Ishikawa (cell line): ENCODE measurements around the gene AIG1.

Source experiments
- CEBPB ChIP-seq: IDR thresholded peaks from 2 replicates; pipeline ENCODE4 v1.6.1; 2012
- CREB1 ChIP-seq: IDR thresholded peaks from 2 replicates; pipeline ENCODE4 v1.6.1; 2012; ENCODE audit warnings: low read depth
- EGR1 ChIP-seq: IDR thresholded peaks from 2 replicates; pipeline ENCODE4 v1.6.1; 2012
- EP300 ChIP-seq: IDR thresholded peaks from 2 replicates; pipeline ENCODE4 v1.6.1; 2012; ENCODE audit warnings: borderline replicate concordance
- FOXM1 ChIP-seq: IDR thresholded peaks from 2 replicates; pipeline ENCODE4 v1.6.1; 2012; ENCODE audit warnings: low read depth, borderline replicate concordance
- NFIC ChIP-seq: IDR thresholded peaks from 2 replicates; pipeline ENCODE4 v1.6.1; 2012
- RAD21 ChIP-seq: IDR thresholded peaks from 2 replicates; pipeline ENCODE4 v1.6.1; 2012; ENCODE audit warnings: low read depth
- TAF1 ChIP-seq: IDR thresholded peaks from 2 replicates; pipeline ENCODE4 v1.6.1; 2012; ENCODE audit warnings: low read depth, mild to moderate bottlenecking
- TCF12 ChIP-seq: IDR thresholded peaks from 2 replicates; pipeline ENCODE4 v1.6.1; 2012; ENCODE audit warnings: low read depth
- TEAD4 ChIP-seq: IDR thresholded peaks from 2 replicates; pipeline ENCODE4 v1.6.1; 2012
- YY1 ChIP-seq: IDR thresholded peaks from 2 replicates; pipeline ENCODE4 v1.6.1; 2012; ENCODE audit warnings: low read depth
- ZBTB7A ChIP-seq: IDR thresholded peaks from 2 replicates; pipeline ENCODE4 v1.6.1; 2012; ENCODE audit warnings: low read depth
- TF ChIP-seq, protein P1 (sequence below): IDR thresholded peaks from 2 replicates; pipeline ENCODE4 v1.6.1; 2012
- TF ChIP-seq, protein P2 (sequence below): IDR thresholded peaks from 2 replicates; pipeline ENCODE4 v1.6.1; 2012
- TF ChIP-seq, protein P3 (sequence below): IDR thresholded peaks from 2 replicates; pipeline ENCODE4 v1.6.1; 2012; ENCODE audit warnings: low read depth, mild to moderate bottlenecking

AIG1 gene

DNA sequence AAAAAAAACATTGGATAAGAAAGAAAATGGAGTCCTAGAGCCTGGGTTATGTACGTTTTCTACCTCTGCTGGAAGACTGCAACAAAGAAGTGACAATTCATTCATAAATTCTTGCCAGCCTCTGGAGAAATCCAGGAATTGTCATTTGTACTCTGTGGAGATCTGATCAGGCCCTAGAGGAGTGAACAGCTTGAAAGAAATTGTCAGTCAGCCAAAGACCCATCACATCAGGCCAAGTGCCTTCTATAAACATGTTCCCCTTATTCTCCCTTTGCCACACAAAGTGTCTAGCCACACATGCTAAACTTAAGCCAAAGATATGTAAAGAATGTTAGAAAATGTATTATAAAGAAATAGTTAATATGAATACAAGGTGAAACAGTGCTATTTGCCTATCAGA is 237.4 kb downstream of the AIG1 start:
- TF ChIP-seq TCF12 (no peak), EP300 (no peak), EGR1 (no peak), CEBPB (no peak), TEAD4 (no peak), NFIC (no peak), CREB1 (no peak), RAD21 (no peak), TAF1 (no peak), YY1 (no peak), ZBTB7A (no peak), FOXM1 (no peak)
- TF ChIP-seq, protein P1, sequence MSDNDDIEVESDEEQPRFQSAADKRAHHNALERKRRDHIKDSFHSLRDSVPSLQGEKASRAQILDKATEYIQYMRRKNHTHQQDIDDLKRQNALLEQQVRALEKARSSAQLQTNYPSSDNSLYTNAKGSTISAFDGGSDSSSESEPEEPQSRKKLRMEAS, result no peak
- TF ChIP-seq, protein P2, sequence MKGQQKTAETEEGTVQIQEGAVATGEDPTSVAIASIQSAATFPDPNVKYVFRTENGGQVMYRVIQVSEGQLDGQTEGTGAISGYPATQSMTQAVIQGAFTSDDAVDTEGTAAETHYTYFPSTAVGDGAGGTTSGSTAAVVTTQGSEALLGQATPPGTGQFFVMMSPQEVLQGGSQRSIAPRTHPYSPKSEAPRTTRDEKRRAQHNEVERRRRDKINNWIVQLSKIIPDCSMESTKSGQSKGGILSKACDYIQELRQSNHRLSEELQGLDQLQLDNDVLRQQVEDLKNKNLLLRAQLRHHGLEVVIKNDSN, result no peak
- TF ChIP-seq, protein P3, sequence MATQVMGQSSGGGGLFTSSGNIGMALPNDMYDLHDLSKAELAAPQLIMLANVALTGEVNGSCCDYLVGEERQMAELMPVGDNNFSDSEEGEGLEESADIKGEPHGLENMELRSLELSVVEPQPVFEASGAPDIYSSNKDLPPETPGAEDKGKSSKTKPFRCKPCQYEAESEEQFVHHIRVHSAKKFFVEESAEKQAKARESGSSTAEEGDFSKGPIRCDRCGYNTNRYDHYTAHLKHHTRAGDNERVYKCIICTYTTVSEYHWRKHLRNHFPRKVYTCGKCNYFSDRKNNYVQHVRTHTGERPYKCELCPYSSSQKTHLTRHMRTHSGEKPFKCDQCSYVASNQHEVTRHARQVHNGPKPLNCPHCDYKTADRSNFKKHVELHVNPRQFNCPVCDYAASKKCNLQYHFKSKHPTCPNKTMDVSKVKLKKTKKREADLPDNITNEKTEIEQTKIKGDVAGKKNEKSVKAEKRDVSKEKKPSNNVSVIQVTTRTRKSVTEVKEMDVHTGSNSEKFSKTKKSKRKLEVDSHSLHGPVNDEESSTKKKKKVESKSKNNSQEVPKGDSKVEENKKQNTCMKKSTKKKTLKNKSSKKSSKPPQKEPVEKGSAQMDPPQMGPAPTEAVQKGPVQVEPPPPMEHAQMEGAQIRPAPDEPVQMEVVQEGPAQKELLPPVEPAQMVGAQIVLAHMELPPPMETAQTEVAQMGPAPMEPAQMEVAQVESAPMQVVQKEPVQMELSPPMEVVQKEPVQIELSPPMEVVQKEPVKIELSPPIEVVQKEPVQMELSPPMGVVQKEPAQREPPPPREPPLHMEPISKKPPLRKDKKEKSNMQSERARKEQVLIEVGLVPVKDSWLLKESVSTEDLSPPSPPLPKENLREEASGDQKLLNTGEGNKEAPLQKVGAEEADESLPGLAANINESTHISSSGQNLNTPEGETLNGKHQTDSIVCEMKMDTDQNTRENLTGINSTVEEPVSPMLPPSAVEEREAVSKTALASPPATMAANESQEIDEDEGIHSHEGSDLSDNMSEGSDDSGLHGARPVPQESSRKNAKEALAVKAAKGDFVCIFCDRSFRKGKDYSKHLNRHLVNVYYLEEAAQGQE, result no peak

DNA sequence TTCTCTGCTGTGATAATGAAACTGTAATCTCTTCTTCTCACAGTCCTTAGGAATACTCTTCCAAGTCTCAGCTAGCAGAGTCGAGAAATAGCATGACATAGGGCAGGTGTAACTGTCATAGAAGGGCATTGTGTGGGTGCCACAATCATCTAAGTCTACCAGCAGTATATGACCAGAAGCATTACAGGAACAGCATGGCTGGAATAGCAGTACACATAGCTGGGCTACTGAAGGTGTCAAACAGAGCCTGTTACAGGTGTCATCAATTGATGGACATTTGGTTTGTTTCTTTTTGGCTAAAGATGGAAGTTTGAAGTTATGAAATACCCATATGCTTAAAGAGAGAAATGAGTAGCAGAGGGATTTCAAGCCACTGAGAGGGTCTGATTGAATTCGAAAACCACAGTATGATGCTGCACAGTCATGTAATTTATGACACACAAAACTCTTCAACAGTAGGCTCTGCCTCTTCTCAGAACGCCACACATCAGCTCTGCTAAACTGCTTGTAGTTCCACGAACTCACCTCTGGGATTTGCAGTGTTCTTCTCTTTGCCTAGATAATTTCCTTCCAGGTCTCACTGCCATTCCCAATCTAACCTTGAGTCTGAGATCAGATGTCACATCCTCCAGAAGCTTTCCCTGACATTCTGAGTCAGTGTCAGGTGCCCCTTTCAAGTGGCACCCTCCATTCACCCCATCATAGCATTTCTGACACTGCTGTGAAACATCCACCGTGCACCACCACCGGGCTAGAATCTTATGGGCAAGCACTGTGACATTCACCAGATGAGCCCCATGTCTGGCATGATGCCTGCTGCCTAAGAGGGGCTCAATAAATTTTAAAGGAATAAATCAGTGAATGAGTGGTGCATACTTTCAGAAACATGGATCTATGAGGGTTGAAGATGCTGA is 238.8 kb downstream of the AIG1 start:
- no peak for TF ChIP-seq EGR1
- TF ChIP-seq, protein P1, result no peak
- TF ChIP-seq, protein P2, result no peak
- no peak for TF ChIP-seq TCF12
- TF ChIP-seq NFIC, result no peak
- TF ChIP-seq YY1, result no peak
- TF ChIP-seq FOXM1, result no peak

DNA sequence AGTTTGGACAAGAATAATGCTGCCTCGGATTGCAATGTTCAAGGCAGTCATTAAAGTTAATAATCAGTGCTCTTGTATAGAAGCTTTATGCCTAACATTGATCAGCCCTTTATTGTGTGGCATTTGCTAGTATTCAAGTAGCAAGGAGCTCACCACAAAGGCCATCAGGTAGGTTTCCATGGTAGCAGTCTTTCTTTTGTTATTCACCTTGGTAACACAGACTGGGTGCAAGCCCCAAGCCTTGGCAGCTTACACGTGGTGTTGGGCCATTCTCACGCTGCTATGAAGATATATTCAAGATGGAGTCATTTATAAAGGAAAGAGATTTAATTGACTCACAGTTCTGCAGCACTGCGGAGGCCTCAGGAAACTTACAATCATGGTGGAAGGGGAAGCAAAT is 240.5 kb downstream of the AIG1 start:
- TF ChIP-seq TEAD4, result no peak
- TF ChIP-seq RAD21, result no peak
- TF ChIP-seq ZBTB7A, result no peak
- no peak for TF ChIP-seq TAF1
- TF ChIP-seq, protein P2, result no peak
- no peak for TF ChIP-seq YY1
- TF ChIP-seq EGR1, result no peak
- no peak for TF ChIP-seq CEBPB
- TF ChIP-seq FOXM1, result no peak

DNA sequence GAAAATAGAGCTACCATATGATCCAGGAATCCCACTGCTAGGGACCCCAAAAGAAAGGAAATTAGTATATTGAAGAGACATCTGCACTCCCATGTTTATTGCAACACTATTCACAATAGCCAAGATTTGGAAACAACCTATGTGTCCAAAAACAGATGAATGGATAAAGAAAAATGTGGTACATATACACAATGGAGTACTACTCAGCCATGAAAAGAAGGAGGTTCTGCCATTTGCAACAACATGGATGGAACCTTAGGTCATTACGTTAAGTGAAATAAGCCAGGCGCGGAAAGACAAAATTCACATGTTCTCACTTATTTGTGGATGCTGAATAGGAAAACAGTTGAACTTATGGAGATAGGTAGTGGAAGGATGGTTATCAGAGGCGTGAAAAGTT is 252.5 kb downstream of the AIG1 start:
- TF ChIP-seq TAF1 (no peak), TEAD4 (no peak), EGR1 (no peak), EP300 (no peak), NFIC (no peak), CREB1 (no peak)
- TF ChIP-seq, protein P2, result no peak
- TF ChIP-seq, protein P1, result no peak

DNA sequence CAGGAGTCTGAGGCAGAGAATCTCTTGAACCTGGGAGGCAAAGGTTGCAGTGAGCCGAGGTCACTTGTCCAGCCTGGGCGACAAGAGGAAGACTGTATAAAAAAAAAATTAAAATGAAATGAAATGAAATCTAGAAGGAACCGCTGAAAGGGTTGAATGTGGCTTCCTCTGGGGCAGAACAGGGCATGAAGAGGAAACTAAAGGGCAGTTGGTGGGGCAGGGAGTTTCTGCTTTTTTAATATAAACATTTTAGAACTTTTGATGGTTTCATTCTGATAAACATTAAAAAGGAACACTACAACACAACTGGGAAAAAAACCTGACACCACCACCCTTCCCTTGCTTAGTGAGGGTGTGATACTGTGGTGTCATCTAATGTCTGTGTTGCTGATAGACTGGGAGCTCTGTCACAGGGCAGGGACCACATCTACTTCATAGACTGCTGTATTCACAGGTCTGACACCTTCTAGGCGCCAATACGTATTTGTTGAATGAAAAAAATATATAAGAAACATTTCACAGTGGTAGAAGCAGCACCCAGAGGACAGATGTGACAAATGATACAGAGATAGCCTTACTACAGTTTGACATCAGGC is 260.9 kb downstream of the AIG1 start:
- TF ChIP-seq YY1, result no peak
- no peak for TF ChIP-seq RAD21
- no peak for TF ChIP-seq TAF1
- TF ChIP-seq, protein P2, result no peak
- no peak for TF ChIP-seq CREB1

DNA sequence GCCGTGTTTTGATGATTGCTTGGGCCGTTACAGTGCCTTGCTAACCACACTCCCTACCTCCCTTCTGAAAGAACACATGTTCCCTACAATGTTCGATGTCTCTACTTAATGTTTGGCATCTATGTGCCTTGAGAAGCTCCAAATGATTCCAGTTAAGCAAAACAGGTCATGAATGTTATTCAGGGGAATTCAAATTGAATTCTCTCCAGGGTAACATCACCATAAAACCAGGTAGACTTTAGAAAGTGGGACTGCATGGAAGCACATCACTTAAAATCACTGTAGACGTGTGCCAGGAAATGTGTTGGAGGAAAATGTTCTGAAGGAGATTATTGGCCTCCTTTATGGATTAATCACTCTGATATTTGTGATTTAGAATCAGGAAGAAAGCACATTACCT is 261.7 kb downstream of the AIG1 start:
- TF ChIP-seq CREB1, result no peak
- TF ChIP-seq, protein P3, result no peak
- TF ChIP-seq NFIC, result no peak
- no peak for TF ChIP-seq TEAD4
- no peak for TF ChIP-seq YY1
- no peak for TF ChIP-seq RAD21
- no peak for TF ChIP-seq CEBPB
- TF ChIP-seq, protein P1, result no peak
- TF ChIP-seq EGR1, result no peak
- TF ChIP-seq FOXM1, result no peak
- no peak for TF ChIP-seq TCF12
- no peak for TF ChIP-seq EP300
- TF ChIP-seq ZBTB7A, result no peak
- TF ChIP-seq, protein P2, result no peak
- no peak for TF ChIP-seq TAF1
